IPS-18c (cell line): Measurements from ENCODE around the gene HNRNPM.
"Not testable (repeated sequence)": the region's sequence is repeated elsewhere in the genome, so short reads cannot be mapped to it uniquely, and the experiment has no call there.

Experiments
- H3K4me3 ChIP-seq: 2 replicates; pipeline ENCODE4 v1.7.0; 2013; ENCODE audit warnings: low read depth, mild to moderate bottlenecking, low read length, moderate library complexity; ENCODE audit not compliant: insufficient read depth
- H3K9me3 ChIP-seq: one replicate; pipeline ENCODE4 v1.6.1; 2013; ENCODE audit warnings: mild to moderate bottlenecking, low read length, moderate library complexity; ENCODE audit not compliant: control insufficient read depth, insufficient read depth

HNRNPM gene, protein sequence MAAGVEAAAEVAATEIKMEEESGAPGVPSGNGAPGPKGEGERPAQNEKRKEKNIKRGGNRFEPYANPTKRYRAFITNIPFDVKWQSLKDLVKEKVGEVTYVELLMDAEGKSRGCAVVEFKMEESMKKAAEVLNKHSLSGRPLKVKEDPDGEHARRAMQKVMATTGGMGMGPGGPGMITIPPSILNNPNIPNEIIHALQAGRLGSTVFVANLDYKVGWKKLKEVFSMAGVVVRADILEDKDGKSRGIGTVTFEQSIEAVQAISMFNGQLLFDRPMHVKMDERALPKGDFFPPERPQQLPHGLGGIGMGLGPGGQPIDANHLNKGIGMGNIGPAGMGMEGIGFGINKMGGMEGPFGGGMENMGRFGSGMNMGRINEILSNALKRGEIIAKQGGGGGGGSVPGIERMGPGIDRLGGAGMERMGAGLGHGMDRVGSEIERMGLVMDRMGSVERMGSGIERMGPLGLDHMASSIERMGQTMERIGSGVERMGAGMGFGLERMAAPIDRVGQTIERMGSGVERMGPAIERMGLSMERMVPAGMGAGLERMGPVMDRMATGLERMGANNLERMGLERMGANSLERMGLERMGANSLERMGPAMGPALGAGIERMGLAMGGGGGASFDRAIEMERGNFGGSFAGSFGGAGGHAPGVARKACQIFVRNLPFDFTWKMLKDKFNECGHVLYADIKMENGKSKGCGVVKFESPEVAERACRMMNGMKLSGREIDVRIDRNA

GRCh38 chr19:8444677-8445487 is at the start of gene HNRNPM:
HNRNPM (plus strand) TSS chr19:8444975; CDS start chr19:8444999, 24 bp downstream.
- H3K4me3 ChIP-seq = peak within 1 kb of the TSS; percentile 97
- H3K9me3 ChIP-seq = no peaks in the 10 kb centered on the region

DNA sequence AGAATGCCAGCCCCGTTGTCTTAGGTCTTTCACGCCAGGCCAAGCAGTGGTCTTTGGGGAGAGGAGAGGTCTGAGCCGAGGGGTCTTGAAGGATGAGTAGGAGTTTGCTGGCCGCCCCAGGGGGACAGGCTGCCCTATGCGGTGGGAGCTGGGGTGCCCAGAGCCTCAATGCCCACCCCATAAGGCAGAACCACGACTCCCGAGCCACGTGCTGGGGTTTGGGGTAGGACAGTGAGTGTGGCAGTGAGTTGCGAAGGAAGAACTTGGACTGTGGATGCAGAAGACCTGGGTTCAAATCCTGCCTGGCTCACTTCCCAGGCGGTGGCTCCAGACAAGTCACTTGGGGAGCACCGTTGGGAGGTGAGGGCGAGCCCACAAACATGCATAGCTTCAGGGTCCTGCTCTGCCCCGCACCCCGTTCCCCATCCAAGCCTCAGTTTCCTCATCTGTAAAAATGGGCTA is 49.1 kb upstream of the HNRNPM start:
- Histone ChIP-seq H3K9me3 (no peaks in the 10 kb centered on the region), H3K4me3 (no peak overlapping the region)

- Histone ChIP-seq H3K4me3 (no peak overlapping the region), H3K9me3 (no peaks in the 10 kb centered on the region)
These were observed 48.6 kb upstream of the HNRNPM start for GRCh38 chr19:8396185-8396562.

DNA sequence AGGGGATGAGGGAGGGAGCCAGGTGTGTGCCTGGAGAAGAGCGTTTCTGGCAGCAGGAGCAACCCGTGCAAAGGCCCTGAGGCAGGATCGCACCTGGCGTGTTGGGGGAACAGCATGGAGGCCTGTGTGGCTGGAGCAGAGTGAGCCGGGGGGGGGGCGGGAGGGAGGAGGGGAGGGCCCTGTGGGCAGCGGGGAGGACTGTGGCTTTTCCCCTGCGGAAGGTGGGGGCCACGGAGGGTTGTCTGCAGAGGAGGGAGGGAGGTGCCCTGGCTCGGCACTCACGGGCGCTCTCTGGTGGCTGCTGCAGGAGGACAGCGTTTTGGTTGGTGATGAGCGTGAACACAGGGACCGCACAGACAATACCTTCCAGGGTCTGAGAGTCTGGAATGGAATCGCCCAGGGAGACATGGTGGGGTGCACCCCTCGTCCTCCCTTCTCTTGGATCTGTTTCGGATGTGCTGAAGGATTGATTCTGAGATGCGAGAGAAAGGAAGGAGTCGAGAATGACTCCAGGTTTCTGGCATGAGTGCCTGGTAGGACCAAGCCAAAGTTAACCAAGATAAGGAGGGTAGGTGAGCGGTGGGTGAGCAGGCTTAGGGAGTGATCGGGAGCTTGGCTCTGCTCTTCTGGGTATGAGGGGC is 48.1 kb upstream of the HNRNPM start:
- Histone ChIP-seq H3K9me3 (no peaks in the 10 kb centered on the region), H3K4me3 (no peak overlapping the region)

DNA sequence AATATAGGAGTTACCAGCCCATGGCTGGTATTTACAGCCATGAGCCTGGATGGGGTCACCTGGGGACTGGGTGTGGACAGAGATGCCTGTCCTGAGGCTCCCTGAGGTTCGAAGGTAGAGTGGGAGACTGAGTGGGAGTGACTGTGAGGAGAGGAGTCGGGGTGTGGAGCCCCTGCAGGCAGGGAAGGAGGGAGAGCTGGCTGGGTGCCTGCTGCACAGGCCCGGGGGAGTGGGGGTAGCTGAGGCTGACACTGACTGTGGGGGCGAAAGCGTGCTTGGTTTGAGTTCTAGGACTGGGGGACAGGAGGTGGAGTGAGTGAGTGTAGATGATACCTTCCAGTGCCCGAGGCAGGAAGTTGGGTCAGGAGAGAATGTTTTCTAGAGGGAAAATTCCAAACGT is 47.5 kb upstream of the HNRNPM start:
- H3K4me3 ChIP-seq = no peak overlapping the region
- H3K9me3 ChIP-seq = no peaks in the 10 kb centered on the region

- Histone ChIP-seq H3K9me3 (no peaks in the 10 kb centered on the region), H3K4me3 (no peak overlapping the region)
These were observed 46.9 kb upstream of the HNRNPM start for GRCh38 chr19:8397746-8398310.

GRCh38 chr19:8398311-8398771 is 46.4 kb upstream of the HNRNPM start:
- H3K4me3 ChIP-seq = no peak overlapping the region
- no peaks in the 10 kb centered on the region for H3K9me3 ChIP-seq

DNA sequence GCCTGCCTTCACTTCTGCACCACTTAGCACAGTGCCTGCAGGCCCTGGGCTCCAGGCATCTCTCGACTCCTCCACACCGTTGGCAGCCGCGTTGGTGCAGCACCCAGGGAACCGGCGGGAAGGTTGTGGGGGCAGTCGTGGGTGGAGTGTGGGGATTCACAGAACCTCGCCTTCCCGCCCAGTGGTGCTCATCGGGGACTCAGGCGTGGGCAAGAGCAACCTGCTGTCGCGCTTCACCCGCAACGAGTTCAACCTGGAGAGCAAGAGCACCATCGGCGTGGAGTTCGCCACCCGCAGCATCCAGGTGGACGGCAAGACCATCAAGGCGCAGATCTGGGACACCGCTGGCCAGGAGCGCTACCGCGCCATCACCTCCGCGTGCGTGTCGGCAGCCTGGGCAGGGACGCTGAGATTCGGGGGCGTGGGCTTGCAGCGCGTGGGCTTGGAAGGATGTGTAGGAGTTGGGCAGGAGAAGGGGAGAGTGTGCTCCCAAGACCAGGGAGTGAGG is 45.0 kb upstream of the HNRNPM start:
- H3K9me3 ChIP-seq = no peaks in the 10 kb centered on the region
- H3K4me3 ChIP-seq = no peak overlapping the region

DNA sequence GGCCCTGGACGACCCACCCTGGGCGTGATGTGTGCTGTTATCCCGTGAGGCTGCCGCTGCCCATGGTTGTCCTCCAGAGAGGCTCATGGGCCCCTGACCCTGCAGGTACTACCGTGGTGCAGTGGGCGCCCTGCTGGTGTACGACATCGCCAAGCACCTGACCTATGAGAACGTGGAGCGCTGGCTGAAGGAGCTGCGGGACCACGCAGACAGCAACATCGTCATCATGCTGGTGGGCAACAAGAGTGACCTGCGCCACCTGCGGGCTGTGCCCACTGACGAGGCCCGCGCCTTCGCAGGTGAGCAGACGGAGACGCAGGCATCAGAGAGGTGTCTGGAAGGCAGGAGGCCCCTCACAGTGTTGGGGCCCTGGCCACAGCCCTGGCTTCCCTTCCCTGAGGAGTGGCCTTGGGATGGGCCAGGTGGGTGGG is 42.8 kb upstream of the HNRNPM start:
- Histone ChIP-seq H3K4me3 (no peak overlapping the region), H3K9me3 (no peaks in the 10 kb centered on the region)

DNA sequence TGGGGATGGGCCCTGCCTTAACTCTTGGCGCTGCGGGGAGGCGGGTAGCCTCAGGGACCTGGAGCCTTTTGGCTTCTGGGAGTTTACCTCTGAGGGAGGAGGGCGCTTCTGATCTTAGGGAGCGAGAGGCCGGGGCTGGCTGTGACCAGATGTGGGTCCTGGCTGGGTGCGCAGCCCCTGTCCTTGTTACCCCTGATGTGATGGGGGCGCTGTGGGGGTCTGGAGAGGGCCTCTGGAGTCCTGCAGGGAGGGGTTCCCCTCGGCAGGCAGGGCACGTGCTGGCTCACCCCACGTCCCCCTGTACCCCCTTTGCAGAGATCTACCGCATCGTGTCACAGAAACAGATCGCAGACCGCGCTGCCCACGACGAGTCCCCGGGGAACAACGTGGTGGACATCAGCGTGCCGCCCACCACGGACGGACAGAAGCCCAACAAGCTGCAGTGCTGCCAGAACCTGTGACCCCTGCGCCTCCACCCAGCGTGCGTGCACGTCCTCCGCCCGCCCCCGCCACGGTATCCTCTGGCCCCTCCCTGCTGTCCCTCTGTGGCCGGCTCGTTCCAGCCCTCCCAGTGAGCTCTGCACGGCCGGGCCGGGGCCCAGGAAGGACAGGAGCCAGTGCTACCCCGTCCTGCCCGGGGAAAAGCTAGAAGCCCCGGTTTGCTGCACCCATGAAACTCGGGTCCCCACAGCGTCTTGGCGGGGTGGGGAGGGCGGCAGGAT is 41.5 kb upstream of the HNRNPM start:
- no peak overlapping the region for H3K4me3 ChIP-seq
- no peaks in the 10 kb centered on the region for H3K9me3 ChIP-seq

GRCh38 chr19:8403820-8404109 is 41.0 kb upstream of the HNRNPM start:
- no peaks in the 10 kb centered on the region for H3K9me3 ChIP-seq
- no peak overlapping the region for H3K4me3 ChIP-seq

DNA sequence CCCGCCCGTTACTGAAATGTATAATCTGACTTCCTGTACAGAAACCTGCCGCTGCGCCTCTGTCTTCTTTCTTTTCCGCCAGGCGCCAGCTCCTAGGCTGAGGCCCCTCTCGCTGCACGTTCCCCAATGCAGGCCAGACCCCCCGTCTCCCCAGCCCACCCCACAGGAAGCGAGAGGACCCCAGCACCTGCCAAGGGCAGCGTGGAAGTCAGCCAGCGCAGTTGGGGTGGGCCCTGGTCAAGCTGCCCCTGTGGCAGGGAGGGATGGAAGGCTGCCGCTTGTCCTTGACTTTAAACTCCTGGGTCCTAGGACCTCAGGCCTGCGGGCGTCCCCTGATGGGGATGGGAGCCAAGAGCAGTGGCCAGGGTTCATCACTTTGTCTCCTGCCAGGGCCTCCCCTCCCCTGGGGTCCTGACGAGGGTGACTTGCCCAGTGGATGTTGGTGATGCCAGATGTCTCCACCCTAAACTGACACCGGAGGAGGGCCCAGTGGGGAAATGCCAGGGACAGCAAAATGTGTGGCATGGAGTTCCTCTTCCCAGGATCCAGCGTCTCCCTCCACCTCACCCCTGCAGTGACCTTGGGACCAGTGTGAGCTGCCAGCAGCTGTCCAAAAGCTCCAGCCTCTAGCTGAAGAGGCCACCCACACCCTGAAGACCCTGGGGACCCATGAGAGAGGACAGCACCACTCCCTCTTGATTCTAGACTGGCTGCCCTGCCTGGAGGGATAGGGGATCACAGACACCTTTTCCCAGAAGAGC is 40.2 kb upstream of the HNRNPM start:
- no peak overlapping the region for H3K4me3 ChIP-seq
- H3K9me3 ChIP-seq = no peaks in the 10 kb centered on the region

DNA sequence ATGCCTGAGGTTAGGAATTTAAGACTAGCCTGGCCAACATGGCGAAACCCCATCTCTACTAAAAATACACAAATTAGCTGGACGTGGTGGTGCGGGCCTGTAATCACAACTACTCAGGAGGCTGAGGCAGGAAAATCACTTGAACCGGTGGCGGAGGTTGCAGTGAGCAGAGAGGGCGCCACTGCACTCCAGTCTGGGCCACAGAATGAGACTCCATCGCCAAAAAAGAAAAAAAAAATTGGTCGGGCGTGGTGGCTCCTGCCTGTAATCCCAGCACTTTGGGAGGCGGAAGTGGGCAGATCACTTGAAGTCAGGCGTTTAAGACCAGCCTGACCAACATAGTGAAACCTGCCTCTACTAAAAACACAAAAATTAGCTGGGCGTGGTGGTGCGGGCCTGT is 34.1 kb upstream of the HNRNPM start:
- H3K9me3 ChIP-seq, H3K4me3 ChIP-seq: not testable (repeated sequence)

DNA sequence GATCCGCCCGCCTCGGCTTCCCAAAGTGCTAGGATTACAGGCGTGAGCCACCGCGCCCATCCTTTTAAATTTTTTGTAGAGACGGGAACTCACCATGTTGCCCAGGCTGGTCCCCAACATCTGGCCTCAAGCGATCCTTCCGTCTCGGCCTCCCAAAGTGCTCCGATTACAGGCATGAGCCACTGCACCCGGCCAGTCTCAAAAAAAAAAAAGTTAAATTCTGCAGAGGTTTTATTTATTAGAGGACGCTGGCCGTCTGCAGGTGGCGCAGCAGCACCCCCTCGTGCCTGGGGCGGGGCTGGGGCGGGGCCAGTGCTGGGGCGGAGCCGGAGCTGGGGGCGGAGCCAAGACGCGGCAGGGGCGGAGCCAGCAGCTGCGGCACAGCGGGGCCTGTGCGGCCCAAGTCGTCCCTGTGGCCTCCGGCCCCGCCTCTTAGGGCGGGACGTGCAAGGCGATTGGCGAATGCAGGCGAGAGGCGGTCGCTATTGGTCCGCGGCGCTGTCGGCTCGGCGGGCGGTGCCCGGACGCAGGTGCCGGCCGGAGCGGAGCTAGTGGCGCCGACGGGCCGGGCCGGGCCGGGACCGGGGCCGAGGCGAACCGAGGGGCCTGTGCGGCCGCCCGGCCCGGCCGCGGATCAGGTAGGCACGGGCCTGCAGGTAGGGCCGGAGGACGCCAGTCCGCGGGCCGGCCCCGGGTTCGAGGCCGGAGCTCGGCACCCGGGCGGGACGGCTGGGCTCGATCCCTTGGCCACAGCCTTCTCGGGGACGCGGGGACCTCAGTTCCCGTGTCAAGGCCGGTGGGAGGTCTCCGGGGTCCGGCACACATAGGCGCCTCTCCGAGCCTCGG is 31.8 kb upstream of the HNRNPM start, which contains the start of gene MARCHF2:
Gene MARCHF2 (plus strand): TSS at position 523 of the 846 bp plus-strand sequence. CDS start 8,536 bp downstream, outside the sequence.
- Histone ChIP-seq H3K4me3 (peak within 1 kb of the TSS; percentile 69), H3K9me3 (no peaks in the 10 kb centered on the region)

GRCh38 chr19:8413629-8413995 is 31.2 kb upstream of the HNRNPM start:
- Histone ChIP-seq H3K4me3 (peak overlapping the region; percentile 69), H3K9me3 (no peaks in the 10 kb centered on the region)
